Measurements from ENCODE around the gene ZBTB20.

Gene ZBTB20

GRCh38 chr3:114660808-114661207 is 486.3 kb downstream of the ZBTB20 start:
- no peak for DNase-seq

GRCh38 chr3:114660124-114660523 is 487.0 kb downstream of the ZBTB20 start:
- DNase-seq, result no peak

GRCh38 chr3:114659109-114660061 is 487.7 kb downstream of the ZBTB20 start:
- DNase-seq, result no peak

- no peak for DNase-seq
Observed at GRCh38 chr3:114651555-114651954, 495.5 kb downstream of the ZBTB20 start.

- DNase-seq, result no peak
Observed at GRCh38 chr3:114650808-114651207, 496.3 kb downstream of the ZBTB20 start.

- no peak for DNase-seq
Observed at GRCh38 chr3:114649331-114649730, 497.8 kb downstream of the ZBTB20 start.

- DNase-seq, result no peak
Observed at GRCh38 chr3:114646526-114646925, 500.6 kb downstream of the ZBTB20 start.

GRCh38 chr3:114645392-114645791 is 501.7 kb downstream of the ZBTB20 start:
- DNase-seq, result no peak

GRCh38 chr3:114644367-114644766 is 502.7 kb downstream of the ZBTB20 start:
- no peak for DNase-seq

GRCh38 chr3:114642951-114643741 is 503.9 kb downstream of the ZBTB20 start:
- DNase-seq, result no peak

GRCh38 chr3:114640126-114640525 is 507.0 kb downstream of the ZBTB20 start:
- no peak for DNase-seq

- no peak for DNase-seq
Observed at GRCh38 chr3:114639171-114639570, 507.9 kb downstream of the ZBTB20 start.

- DNase-seq, result no peak
Observed at GRCh38 chr3:114635878-114636277, 511.2 kb downstream of the ZBTB20 start.

GRCh38 chr3:114634635-114635034 is 512.5 kb downstream of the ZBTB20 start:
- DNase-seq, result no peak

- DNase-seq, result peak; percentile 52
Observed at GRCh38 chr3:114632757-114633424, 514.2 kb downstream of the ZBTB20 start.

GRCh38 chr3:114627770-114628169 is 519.3 kb downstream of the ZBTB20 start:
- DNase-seq, result no peak

GRCh38 chr3:114626751-114627150 is 520.3 kb downstream of the ZBTB20 start:
- no peak for DNase-seq

GRCh38 chr3:114624571-114625181 is 522.4 kb downstream of the ZBTB20 start:
- DNase-seq, result no peak

- no peak for DNase-seq
Observed at GRCh38 chr3:114624047-114624445, 523.0 kb downstream of the ZBTB20 start.

GRCh38 chr3:114623420-114624046 is 523.6 kb downstream of the ZBTB20 start:
- DNase-seq, result no peak

- DNase-seq, result no peak
Observed at GRCh38 chr3:114622001-114622400, 525.1 kb downstream of the ZBTB20 start.

- no peak for DNase-seq
Observed at GRCh38 chr3:114619771-114620170, 527.3 kb downstream of the ZBTB20 start.

Measured in stimulated activated CD4-positive, alpha-beta T cell treated with anti-CD3 and anti-CD28 coated beads, Interleukin-1b, Interleukin-23, amount 100 ng/mL, for 48 hours (primary cell).